HG03460 (cell line): ENCODE measurements around the gene MPZL3.

ENCODE experiments used
- ATAC-seq: cut with Tn5 transposase; IDR thresholded peaks from one replicate; pipeline ENCODE4 v1.9.1; 2021; ENCODE audit not compliant: unreplicated experiment

Gene MPZL3

GRCh38 chr11:118233850-118234249 lies 18.3 kb downstream of the MPZL3 start:
- no peak for ATAC-seq

GRCh38 chr11:118233377-118233776 lies 18.8 kb downstream of the MPZL3 start:
- no peak for ATAC-seq

GRCh38 chr11:118232659-118233058 lies 19.5 kb downstream of the MPZL3 start:
- ATAC-seq, result no peak

- ATAC-seq, result no peak
Observed at GRCh38 chr11:118231461-118231860, 20.7 kb downstream of the MPZL3 start.

GRCh38 chr11:118230088-118230487 lies 22.1 kb downstream of the MPZL3 start:
- no peak for ATAC-seq

- ATAC-seq, result no peak
Observed at GRCh38 chr11:118229274-118229847, 22.8 kb downstream of the MPZL3 start.

GRCh38 chr11:118227865-118228785 lies 24.0 kb downstream of the MPZL3 start:
- peak; percentile 75 for ATAC-seq

- ATAC-seq, result no peak
Observed at GRCh38 chr11:118226781-118227180, 25.4 kb downstream of the MPZL3 start.

- ATAC-seq, result no peak
Observed at GRCh38 chr11:118226296-118226695, 25.9 kb downstream of the MPZL3 start.

- peak; percentile 39 for ATAC-seq
Observed at GRCh38 chr11:118224511-118225188, 27.5 kb downstream of the MPZL3 start, which contains the start of gene JAML. Gene JAML, minus strand, starts transcription at chr11:118225011. Its CDS starts 10,145 bp downstream, at chr11:118214866.

- ATAC-seq, result no peak
Observed at GRCh38 chr11:118223992-118224391, 28.2 kb downstream of the MPZL3 start.

- no peak for ATAC-seq
Observed at GRCh38 chr11:118223570-118223969, 28.6 kb downstream of the MPZL3 start.

- ATAC-seq, result no peak
Observed at GRCh38 chr11:118222437-118222836, 29.7 kb downstream of the MPZL3 start.

- ATAC-seq, result no peak
Observed at GRCh38 chr11:118221419-118221818, 30.7 kb downstream of the MPZL3 start.

- no peak for ATAC-seq
Observed at GRCh38 chr11:118219732-118220131, 32.4 kb downstream of the MPZL3 start.

- no peak for ATAC-seq
Observed at GRCh38 chr11:118219244-118219643, 32.9 kb downstream of the MPZL3 start.

GRCh38 chr11:118217575-118217974 lies 34.6 kb downstream of the MPZL3 start:
- ATAC-seq, result no peak

GRCh38 chr11:118216621-118217481 lies 35.3 kb downstream of the MPZL3 start:
- ATAC-seq, result peak; percentile 58

- ATAC-seq, result no peak
Observed at GRCh38 chr11:118215765-118216164, 36.4 kb downstream of the MPZL3 start.

GRCh38 chr11:118215262-118215661 lies 36.9 kb downstream of the MPZL3 start:
- no peak for ATAC-seq
